HG03196 (cell line): ENCODE data around the gene PXDN.
"Not testable (repeated sequence)": the region's sequence is repeated elsewhere in the genome, so short reads cannot be mapped to it uniquely, and the experiment has no call there.

Experiments
- ATAC-seq: cut with Tn5 transposase; IDR thresholded peaks from one replicate; pipeline ENCODE4 v1.9.1; 2021; ENCODE audit not compliant: unreplicated experiment

The PXDN gene

GRCh38 chr2:1685078-1685956 is 59.0 kb downstream of the PXDN start:
- no peak for ATAC-seq

GRCh38 chr2:1683297-1683696 is 61.0 kb downstream of the PXDN start:
- no peak for ATAC-seq

GRCh38 chr2:1682181-1682440 is 62.2 kb downstream of the PXDN start:
- no peak for ATAC-seq

GRCh38 chr2:1681323-1682180 is 62.8 kb downstream of the PXDN start:
- ATAC-seq = no peak

GRCh38 chr2:1681017-1681318 is 63.3 kb downstream of the PXDN start:
- no peak for ATAC-seq

- no peak for ATAC-seq
Measured at GRCh38 chr2:1680222-1681016, 63.9 kb downstream of the PXDN start.

- ATAC-seq = not testable (repeated sequence)
Measured at GRCh38 chr2:1679488-1680039, 64.8 kb downstream of the PXDN start.

GRCh38 chr2:1679065-1679464 is 65.2 kb downstream of the PXDN start:
- ATAC-seq = not testable (repeated sequence)

GRCh38 chr2:1678609-1679008 is 65.7 kb downstream of the PXDN start:
- ATAC-seq = no peak

GRCh38 chr2:1677821-1678165 is 66.5 kb downstream of the PXDN start:
- ATAC-seq = no peak

- no peak for ATAC-seq
Measured at GRCh38 chr2:1676913-1677820, 67.1 kb downstream of the PXDN start.

GRCh38 chr2:1676091-1676912 is 68.0 kb downstream of the PXDN start:
- no peak for ATAC-seq

- ATAC-seq = no peak
Measured at GRCh38 chr2:1675633-1676032, 68.7 kb downstream of the PXDN start.

GRCh38 chr2:1674766-1675397 is 69.4 kb downstream of the PXDN start:
- no peak for ATAC-seq

- ATAC-seq = no peak
Measured at GRCh38 chr2:1674276-1674675, 70.0 kb downstream of the PXDN start.

GRCh38 chr2:1673160-1673944 is 71.0 kb downstream of the PXDN start:
- ATAC-seq = no peak

GRCh38 chr2:1672738-1673137 is 71.6 kb downstream of the PXDN start:
- no peak for ATAC-seq

- ATAC-seq = no peak
Measured at GRCh38 chr2:1671916-1672315, 72.4 kb downstream of the PXDN start.
